GM12872 (cell line): ENCODE results near the gene ELAC2.

Source experiments
- TF ChIP-seq, protein P1 (sequence below): IDR thresholded peaks from 3 replicates; pipeline ENCODE4 v1.5.1; 2011; ENCODE audit warnings: low read depth, mild to moderate bottlenecking, low read length, moderate library complexity; ENCODE audit not compliant: insufficient read depth

ELAC2 gene

DNA sequence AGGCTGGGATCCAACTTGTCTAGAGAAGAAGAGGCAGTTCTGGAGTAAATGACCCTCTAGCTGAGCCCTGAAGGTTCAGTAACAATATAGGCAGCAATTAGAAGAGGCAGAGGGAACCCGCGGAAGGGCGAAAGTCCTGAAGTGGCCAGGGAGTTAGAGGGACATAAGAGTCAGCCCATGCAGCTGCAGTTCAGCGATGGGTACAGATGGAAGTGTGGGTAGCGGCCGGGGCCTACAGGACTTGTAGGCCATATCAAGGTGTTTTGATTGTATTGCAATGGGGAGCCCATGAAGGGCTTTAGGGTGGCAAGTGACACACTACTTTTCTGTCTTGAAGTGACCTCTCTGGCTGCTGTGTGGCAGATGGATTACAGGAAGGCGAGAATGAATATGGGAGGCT, 3.0 kb downstream of the ELAC2 start:
- TF ChIP-seq, protein P1, sequence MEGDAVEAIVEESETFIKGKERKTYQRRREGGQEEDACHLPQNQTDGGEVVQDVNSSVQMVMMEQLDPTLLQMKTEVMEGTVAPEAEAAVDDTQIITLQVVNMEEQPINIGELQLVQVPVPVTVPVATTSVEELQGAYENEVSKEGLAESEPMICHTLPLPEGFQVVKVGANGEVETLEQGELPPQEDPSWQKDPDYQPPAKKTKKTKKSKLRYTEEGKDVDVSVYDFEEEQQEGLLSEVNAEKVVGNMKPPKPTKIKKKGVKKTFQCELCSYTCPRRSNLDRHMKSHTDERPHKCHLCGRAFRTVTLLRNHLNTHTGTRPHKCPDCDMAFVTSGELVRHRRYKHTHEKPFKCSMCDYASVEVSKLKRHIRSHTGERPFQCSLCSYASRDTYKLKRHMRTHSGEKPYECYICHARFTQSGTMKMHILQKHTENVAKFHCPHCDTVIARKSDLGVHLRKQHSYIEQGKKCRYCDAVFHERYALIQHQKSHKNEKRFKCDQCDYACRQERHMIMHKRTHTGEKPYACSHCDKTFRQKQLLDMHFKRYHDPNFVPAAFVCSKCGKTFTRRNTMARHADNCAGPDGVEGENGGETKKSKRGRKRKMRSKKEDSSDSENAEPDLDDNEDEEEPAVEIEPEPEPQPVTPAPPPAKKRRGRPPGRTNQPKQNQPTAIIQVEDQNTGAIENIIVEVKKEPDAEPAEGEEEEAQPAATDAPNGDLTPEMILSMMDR: no peak

DNA sequence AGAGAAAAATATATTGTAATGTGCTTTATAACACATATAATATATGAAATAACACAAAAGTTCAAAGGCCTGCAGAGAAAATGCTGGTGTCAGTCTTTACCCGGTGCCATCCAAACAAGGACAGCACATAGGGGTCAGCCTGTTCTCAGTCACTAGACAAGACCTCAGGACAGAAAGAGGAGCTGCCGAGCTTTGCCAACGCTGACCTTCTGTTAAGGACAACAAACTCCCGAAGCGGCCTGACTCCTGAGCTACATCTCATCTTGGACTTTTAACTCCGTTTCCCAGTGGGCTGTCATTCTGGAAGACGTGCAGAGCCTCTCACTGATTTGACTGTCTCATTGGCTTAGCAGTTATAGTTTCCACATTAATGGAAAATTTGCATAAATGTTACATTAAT, 6.9 kb downstream of the ELAC2 start:
- TF ChIP-seq, protein P1: no peak

DNA sequence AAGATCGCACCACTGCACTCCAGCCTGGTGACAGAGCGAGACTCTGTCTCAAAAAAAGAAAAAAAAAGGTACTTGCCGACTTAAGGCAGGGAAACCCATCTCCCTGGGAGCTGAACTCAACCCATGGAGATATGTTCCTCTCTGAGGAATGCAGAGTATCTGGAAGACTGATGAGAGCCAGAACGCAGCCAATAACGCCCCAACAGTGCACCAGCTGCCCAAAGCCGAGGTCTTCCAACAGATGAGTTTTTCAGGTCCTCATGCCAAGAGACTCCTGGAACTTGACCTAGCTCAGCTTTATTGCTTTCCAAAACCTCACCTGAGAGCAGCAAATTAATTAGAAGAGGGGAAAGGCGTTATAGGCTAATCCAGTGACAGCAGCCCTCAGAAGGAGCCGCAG, 9.4 kb downstream of the ELAC2 start:
- TF ChIP-seq, protein P1: no peak

DNA sequence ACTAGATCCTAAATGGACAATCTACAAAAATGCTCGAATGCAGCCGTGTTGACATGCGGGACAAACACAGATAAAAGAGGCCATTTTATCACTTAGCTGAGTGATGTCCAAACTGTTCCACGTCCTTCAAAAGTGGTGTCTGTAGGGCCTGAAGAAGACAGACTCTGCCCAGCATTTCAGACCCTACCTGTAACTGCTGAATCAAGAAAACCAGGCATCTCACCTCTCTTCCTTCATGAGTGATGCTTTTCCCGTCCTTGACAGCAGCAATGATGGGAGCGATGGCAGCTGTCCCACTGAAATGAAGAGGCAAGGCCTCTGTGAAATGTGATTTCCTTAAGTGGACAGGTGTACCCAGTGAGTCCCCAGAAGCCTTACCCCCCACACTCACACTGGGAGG, 12.3 kb downstream of the ELAC2 start:
- TF ChIP-seq, protein P1: no peak

DNA sequence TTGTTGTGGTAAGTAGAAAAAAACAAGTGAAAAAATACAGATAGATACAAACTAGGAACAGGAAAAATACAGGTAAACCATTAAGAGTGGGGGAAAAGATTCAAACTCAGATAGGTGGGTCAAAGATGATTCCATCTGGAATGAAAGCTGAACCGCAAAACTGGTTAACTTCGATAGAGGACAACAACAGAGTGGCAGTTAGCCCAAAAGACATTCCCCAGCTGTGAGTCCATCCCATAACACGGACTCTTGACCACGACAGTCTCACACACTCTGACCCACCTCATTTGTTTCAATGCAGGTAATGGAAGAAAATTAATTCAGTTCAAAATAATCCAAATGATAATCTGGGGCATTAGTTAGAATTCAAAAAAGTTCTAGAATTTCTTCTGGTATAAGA, 13.5 kb downstream of the ELAC2 start:
- TF ChIP-seq, protein P1: no peak

DNA sequence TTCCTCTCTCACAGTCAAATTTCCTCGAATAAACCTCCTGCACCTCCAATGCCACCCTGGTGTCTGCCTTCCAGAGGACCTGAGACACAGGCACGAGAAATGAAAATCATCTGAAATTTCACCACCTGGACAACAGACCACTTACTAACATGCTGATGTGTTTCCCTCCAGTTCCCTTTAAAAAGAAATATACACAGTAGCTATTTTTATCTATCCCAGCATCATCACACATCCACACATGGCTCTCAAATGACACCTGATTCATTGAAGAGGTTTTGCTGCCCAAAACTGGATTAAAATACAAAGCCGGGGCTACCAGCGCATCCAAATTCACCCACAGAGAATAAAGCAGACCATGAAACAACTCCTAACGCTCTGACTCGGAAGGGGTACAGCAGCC, 13.9 kb downstream of the ELAC2 start:
- TF ChIP-seq, protein P1: no peak

DNA sequence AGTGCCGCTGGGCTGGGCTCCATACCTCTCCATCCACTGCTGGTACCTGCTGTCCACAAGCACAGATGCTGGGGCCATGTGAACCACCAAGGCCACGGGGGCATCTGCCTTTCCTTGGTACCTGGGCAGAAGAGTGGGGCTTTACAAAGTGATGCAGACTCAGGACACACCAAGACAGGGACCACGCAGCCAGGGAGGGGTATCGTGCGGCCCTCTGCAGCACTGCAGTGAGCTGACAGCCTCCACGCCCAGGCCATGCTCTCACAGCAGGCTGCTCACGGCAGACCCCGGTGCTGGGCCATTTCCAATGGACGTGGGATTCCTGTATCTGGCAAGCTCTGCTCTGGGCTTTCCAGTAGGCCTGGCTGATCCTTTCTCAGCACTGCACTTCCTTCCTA, 14.4 kb downstream of the ELAC2 start:
- TF ChIP-seq, protein P1: no peak; the same call in 2 of the 3 replicates
